Heart right ventricle (tissue), 16 donors: ENCODE data around the gene RAPGEF5. TPM values are rescaled to one million over a fixed set of nuclear protein-coding genes. Genes with fewer than 3 reads are reported as not detected.

ENCODE experiments used
- ATAC-seq, 8 donors: fragments of 200-7000 bp; cut with Tn5 transposase; one replicate each; pipeline ENCODE4 v1.9.1; 2020; ENCODE audit warnings: mild to moderate bottlenecking in 8 of 8, moderate library complexity in 8 of 8, moderate number of reproducible peaks in 1 of 8
- DNase-seq, 2 donors: peaks; one replicate each; pipeline ENCODE4 v3.0.0-alpha.2; 2020
- H3K27ac ChIP-seq, 10 donors: fragments of 200-600 bp; sonication (generic) in 2 of 10; one replicate each; pipeline versions ENCODE4 v1.5.0 to v1.8.0; 2020 to 2022; ENCODE audit warnings: mild to moderate bottlenecking in 3 of 10
- H3K27me3 ChIP-seq, 7 donors: fragments of 200-600 bp; one replicate each; pipeline ENCODE4 v1.8.0; 2021 to 2022; ENCODE audit warnings: mild to moderate bottlenecking in 2 of 7
- H3K36me3 ChIP-seq, 9 donors: fragments of 200-600 bp; sonication (generic) in 1 of 9; one replicate each; pipeline versions ENCODE4 v1.5.0 to v1.8.0; 2020 to 2022; ENCODE audit warnings: mild to moderate bottlenecking in 2 of 9
- H3K4me1 ChIP-seq, 9 donors: fragments of 200-600 bp; sonication (generic) in 1 of 9; one replicate each; pipeline versions ENCODE4 v1.5.0 to v1.8.0; 2020 to 2022; ENCODE audit warnings: mild to moderate bottlenecking in 4 of 9
- H3K4me3 ChIP-seq, 10 donors: fragments of 200-600 bp; sonication (generic) in 2 of 10; one replicate each; pipeline versions ENCODE4 v1.5.0 to v1.8.0; 2020 to 2022; ENCODE audit warnings: mild to moderate bottlenecking in 7 of 10, moderate library complexity in 2 of 10
- H3K9me3 ChIP-seq, 11 donors: fragments of 200-600 bp in 10 of 11; sonication (generic) in 2 of 11; one replicate each; pipeline versions ENCODE4 v1.5.0 to v1.8.0; 2013 to 2022; ENCODE audit warnings: mild to moderate bottlenecking in 2 of 11, control low read depth in 1 of 11, moderate library complexity in 1 of 11
- CTCF ChIP-seq, 9 donors: fragments of 200-600 bp; sonication (generic) in 2 of 9; IDR thresholded peaks; one replicate each; pipeline versions ENCODE4 v1.5.0 to v1.8.0; 2021 to 2022; ENCODE audit warnings: antibody characterized with exemption in 9 of 9, mild to moderate bottlenecking in 5 of 9, moderate library complexity in 1 of 9
- WGBS, 2 donors: extraction: QIAGEN DNeasy Blood & Tissue Kit; methylation state at CpG; one replicate each; pipeline ENCODE4 v1.1.7; 2013; ENCODE audit warnings: inconsistent platforms in 1 of 2; 5-methylcytosine and 5-hydroxymethylcytosine counted together
- intact Hi-C, 10 donors: fragments of 100-400 bp; cut with DNase I; formaldehyde crosslinking; loops; one replicate each; pipeline versions ENCODE4 v1.11.1 to v1.14.2; 2022
- polyA plus RNA-seq, 2 donors: library from polyadenylated mRNA; stranded (reverse); fragments of 200-250 nt; gene quantifications; one replicate each; pipeline ENCODE4 v1.2.3, GENCODE V29; 2013
- total RNA-seq, 10 donors: library from RNA; stranded (reverse); fragmentation: NEBNext Ultra II Directional in 3 of 10; extraction: Animal tissue kit (Norgen Biotek cat#: 25700) in 3 of 10; gene quantifications; one replicate each; pipeline versions ENCODE4 v1.2.1 to v1.2.4, GENCODE V29; 2021 to 2023
- donor health status: Arrhythmogenic right ventricular cardiomyopathy.
- donor health status: ischemic (EF 13 %, LVEDD 7.1; RV severe dilation, severe dysfunction).
- donor health status: healthy with polysubstance abuse.
- donor health status: DM: no; HTN: yes; CAD: no.
- donor health status: DM: no; HTN: no; CAD: no.
- donor health status: ischemic (EF 25% LVEDD 6.9; RV normal size, moderate dysfunction).
- donor health status: ischemic (EF 25% LVEDD 5.7; RV mildly dilated, moderate dysfunction).
- donor health status: healthy.
- donor health status: DM: yes; HTN: yes; CAD: no.
- donor health status: Ischemic cardiomyopathy.
- donor health status: ischemic (EF 35%, LVEDD 5.7; RV mildly dilated, moderate dysfunction).
- donor health status: nonischemic (EF 11% LVEDD 7.7; RV severe dilation, severe dysfunction).
- donor health status: DM: yes; HTN: yes; CAD: no.
- donor health status: PGD.
- donor health status: ischemic (EF 29% LVEDD 5.4; RV normal size, mild dysfunction).
- donor health status: nonischemic (EF 23%, LVEDD 6.1; RV moderate dilation, normal function).

RAPGEF5 gene
- total and polyA plus RNA-seq, 12 donors: 4.3 to 33.3 (median 14.3) TPM

- intact Hi-C loops: loop anchor here in 4 of 10 donors (10.0 kb wide), 2 partner anchors 92 to 132 kb away; no protein-coding TSS in a partner anchor
These were observed 4.1 kb downstream of the RAPGEF5 start for GRCh38 chr7:22352887-22353286.

GRCh38 chr7:22351878-22352277 is 5.1 kb downstream of the RAPGEF5 start:
- peaks cover 0 to 26% (median 10%) of the 10 kb centered on the region in 9 donors for H3K4me1 ChIP-seq
- no peak for TF ChIP-seq CTCF (IDR thresholded peaks at IDR 0.05)
- DNase-seq (no peak), ATAC-seq (no peak)
- peaks cover 0 to 20% (median 5%) of the 10 kb centered on the region in 11 donors for H3K9me3 ChIP-seq
- no peak overlapping the region for H3K27ac ChIP-seq
- intact Hi-C loops: loop anchor here in 4 of 10 donors (10.0 kb wide), 2 partner anchors 93 to 133 kb away; no protein-coding TSS in a partner anchor
- WGBS, 2 donors: 34 to 53% methylated on average over 2 of the region's 2 CpGs
- no peak overlapping the region for H3K4me3 ChIP-seq
- H3K36me3 ChIP-seq: no peaks in the 10 kb centered on the region
- peaks cover 0 to 29% (median 19%) of the 10 kb centered on the region in 7 donors for H3K27me3 ChIP-seq

More at GRCh38 chr7:22352887-22353286, 4.1 kb downstream of the RAPGEF5 start:
- ATAC-seq: no peak
- Histone ChIP-seq H3K36me3 (no peaks in the 10 kb centered on the region), H3K4me1 (peaks cover 0 to 33% (median 16%) of the 10 kb centered on the region in 9 donors), H3K27me3 (peaks cover 0 to 34% (median 19%) of the 10 kb centered on the region in 7 donors), H3K4me3 (no peak overlapping the region), H3K9me3 (peaks cover 0 to 20% (median 5%) of the 10 kb centered on the region in 11 donors), H3K27ac (no peak overlapping the region)
- WGBS, 2 donors: 93 to 97% methylated on average over 4 of the region's 4 CpGs
- TF ChIP-seq CTCF (IDR thresholded peaks at IDR 0.05): no peak
- DNase-seq: no peak

DNA sequence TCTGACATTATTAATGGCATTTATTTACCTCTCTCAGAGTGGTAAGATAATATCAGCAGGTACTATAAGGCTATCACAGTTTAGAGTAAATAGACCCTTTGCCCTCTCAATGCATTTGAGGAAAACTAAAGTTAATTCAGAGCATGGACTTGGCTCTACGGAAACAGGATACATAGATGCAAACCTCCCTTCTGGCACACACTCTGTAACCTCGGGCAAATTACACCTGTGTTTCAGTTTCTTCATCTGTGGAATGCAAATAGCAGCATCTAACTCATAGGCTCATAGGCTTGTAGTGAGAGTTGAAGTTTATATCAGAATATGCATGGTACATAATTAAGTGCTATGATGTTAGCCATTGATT is 5.6 kb downstream of the RAPGEF5 start:
- WGBS, 2 donors: 63 to 64% methylated on average over 2 of the region's 2 CpGs
- intact Hi-C loops: loop anchor here in 4 of 10 donors (10.0 kb wide), 2 partner anchors 93 to 133 kb away; no protein-coding TSS in a partner anchor
- Histone ChIP-seq H3K27ac (no peak overlapping the region), H3K4me1 (peaks cover 0 to 23% (median 8%) of the 10 kb centered on the region in 9 donors), H3K4me3 (no peak overlapping the region), H3K27me3 (peaks cover 0 to 25% (median 15%) of the 10 kb centered on the region in 7 donors), H3K9me3 (peaks cover 0 to 20% (median 5%) of the 10 kb centered on the region in 11 donors), H3K36me3 (no peaks in the 10 kb centered on the region)
- ATAC-seq (no peak), DNase-seq (no peak)
- no peak for TF ChIP-seq CTCF (IDR thresholded peaks at IDR 0.05)

- no peak for TF ChIP-seq CTCF (IDR thresholded peaks at IDR 0.05)
- WGBS, 2 donors: 70% methylated on average over 2 of the region's 2 CpGs
- Histone ChIP-seq H3K9me3 (peaks cover 0 to 20% (median 5%) of the 10 kb centered on the region in 11 donors), H3K36me3 (no peaks in the 10 kb centered on the region), H3K27me3 (peaks cover 0 to 19% (median 13%) of the 10 kb centered on the region in 7 donors), H3K27ac (no peak overlapping the region), H3K4me3 (no peak overlapping the region), H3K4me1 (peaks cover 0 to 17% (median 5%) of the 10 kb centered on the region in 9 donors)
- ATAC-seq (peak in 2 of 8 donors; percentile 33 to 78), DNase-seq (no peak)
- intact Hi-C loops: loop anchor here in 4 of 10 donors (10.0 kb wide), 2 partner anchors 94 to 134 kb away; no protein-coding TSS in a partner anchor
These were observed 6.3 kb downstream of the RAPGEF5 start for GRCh38 chr7:22350466-22351328.
